Smooth muscle cell of the brain vasculature (primary cell): Measurements from ENCODE around the gene FBLN5.

ENCODE experiments used
- DNase-seq: peaks from one replicate; pipeline ENCODE4 v3.0.0-alpha.2; 2012; ENCODE audit warnings: low read depth, low spot score

FBLN5 gene

DNA sequence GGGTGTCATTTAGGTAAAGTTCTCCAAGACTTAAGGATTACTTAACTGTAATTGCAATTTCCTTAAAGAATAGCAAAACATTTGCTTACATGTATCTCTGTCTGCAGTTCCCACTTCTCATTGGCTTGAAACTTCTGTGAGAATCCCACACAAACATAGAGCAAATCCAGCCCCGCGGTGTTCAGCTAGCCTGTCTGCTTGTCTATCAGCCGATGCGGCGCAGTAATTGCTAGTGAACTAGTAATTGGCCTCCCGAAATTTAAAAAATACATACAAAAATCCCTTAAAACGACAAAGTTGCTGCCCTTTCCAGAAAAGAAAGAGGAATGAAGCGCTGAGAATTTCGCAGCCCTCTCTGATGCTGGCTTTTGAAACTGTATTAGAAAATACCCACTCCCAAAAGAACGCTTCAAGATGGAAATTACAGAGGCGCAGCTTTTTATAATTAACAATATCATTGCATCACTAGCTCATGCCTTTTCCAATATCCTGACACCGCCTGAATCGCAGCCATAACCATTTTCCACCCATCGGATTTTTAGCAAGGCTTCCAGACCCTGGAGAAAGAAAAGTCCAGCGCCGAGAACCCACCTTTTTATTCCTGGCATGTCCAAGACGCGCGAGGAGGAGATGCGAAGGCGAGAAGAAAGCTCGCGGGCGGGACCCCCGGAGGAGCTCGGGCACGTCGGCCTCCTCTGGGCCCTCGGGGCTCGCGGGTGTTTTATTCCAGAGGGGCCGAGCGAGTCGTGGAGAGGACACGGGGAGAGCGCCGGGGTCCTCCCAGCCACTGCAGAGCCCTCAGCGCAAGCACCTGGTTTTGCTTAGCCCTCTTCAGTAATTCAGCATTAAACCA is 646 bp downstream of the FBLN5 start:
- no peak for DNase-seq

DNA sequence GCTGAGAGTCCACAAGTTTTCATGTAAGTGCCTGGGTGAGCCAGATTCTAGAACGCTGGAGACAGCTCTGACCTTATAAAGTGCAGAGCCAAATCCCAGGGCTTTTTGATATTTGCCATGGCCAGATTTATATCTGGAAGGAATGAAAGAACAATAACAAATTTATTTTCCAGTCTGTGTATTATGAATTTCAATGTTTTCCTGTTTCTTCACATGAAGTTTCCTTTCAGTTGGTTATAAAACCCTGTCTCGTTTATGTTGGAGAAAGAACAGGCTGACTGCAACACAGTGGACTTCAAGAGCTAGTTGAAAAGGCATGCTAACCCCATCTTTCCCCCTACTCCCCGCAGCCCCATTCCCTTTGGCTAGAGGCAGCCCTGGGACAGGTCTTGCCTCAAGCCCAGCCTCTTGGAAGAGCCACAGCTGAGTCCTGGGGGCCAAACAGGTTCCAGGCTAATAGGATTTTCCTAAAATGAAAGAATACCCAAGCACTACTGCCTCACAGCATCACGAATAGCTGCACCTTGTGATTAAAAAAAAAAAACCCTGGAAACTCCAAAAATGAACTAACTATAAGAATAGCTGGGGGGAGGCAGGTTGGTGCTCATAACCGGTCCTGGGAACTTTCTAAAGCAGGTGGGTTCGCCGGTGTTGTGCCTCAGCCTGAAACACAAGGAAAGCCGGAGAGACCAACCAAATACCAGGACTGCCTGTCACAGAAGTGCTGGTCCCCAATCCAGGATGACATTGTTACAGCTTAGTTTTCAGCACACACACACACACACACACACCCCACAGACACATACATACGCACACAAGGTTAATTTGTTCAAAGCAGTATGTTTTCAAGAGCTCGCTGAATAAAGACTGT is 1.5 kb downstream of the FBLN5 start:
- DNase-seq: no peak

DNA sequence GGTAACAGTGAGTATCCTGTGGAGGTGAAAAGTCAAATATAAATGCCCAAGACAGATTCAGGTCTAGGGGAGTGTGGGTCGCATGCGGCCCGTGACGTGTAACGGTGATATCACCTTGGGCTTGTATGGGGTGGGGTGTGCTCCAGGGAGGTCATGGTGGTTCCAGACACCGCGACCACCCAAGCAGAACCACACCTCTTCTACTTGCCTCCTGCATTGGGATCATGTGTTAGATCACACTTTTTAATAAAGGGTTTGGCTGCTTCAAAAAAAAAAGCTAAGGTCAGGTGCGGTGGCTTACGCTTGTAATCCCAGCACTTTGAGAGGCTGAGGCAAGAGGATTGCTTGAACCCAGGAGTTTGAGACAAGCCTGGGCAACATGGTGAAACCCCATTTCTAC is 4.5 kb downstream of the FBLN5 start:
- no peak for DNase-seq

DNA sequence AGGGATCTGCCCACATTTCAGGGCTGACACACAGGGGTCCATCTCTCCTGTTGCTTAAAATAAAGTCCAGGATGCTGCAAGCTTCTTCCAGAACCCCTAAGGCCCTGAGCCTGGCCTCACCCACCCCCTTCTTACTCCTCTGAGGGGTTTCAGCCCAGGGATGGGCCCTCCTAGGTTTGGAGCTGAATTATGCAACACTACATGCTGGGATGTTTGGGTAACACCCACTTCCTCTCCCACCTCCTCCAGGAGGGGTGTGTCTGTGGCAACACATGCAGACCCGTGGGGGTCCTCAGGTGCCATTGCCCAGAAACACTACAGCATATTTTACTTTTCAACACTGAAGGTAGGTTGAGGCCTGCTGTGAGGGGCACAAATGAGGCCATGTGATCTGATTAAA is 5.4 kb downstream of the FBLN5 start:
- DNase-seq: no peak

DNA sequence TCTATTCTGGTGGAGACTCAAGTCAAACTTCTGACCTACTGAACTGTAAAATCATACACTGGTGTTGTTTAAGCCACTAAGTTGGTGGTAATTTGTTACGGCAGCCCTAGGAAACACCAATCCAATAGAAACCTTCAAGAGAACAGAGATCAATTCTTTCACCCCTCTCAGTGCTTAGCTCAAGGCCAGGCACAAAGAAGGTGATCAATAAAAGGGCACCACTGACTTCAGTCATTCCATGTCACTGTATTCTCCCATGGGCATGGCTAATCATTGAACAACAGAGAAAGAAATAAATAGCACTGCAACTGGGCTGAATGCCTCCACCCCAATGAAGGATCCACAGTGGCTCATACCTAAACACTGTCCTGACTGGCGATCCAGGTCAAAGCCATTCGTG is 7.3 kb downstream of the FBLN5 start:
- DNase-seq: no peak

DNA sequence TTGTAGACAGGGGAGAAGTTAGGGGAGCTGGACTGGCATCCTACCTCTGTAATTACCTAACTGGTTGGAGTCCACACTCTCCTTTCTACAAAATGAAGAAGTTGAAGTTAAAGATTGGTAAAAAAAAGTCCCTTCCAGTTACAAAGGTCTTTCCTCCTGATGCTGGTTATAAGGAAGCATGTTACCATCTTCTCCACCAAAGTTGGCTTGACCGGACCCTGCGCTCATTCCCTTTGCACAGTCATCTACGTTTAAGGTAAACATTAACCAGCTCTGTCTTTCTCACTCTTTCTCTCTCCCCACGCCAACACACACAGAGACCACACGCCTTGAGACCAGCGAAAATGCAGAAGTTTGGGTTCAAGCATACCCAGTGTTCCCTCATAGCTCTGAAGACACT is 11.9 kb downstream of the FBLN5 start:
- no peak for DNase-seq

DNA sequence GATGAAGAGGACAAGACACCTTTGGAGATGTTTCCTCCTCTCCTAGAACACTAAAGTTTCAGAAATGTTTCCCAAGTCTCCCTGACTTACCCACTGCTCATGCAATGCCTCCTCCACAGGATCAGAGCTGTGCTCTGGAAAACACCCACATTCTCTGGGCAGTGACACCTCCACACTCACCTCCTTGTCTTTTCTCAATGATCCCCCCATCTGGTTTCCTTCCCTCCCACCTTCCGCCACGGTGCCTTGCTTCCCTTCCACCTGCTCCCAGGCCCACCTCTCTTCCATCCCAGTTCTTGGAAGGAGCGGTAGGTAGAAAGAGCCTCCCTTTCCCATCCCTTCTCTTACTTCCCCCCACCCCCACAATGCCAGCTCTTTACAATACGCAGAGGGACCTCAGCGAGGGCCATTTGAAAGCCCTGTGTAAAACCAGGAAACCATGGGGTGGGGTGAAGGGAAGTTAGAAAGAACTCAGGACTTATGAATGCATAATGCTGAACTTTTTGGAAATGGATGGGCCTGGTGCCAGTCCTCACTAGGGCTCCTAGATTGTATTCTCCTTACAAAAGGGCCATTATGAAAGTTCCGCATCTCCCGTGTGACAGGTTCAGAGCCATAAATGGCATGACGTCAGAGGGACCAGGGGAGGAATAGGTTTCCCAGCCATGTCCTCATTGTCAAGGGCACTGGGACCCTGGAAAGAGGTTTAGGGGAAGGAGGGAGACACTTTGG is 12.8 kb downstream of the FBLN5 start:
- no peak for DNase-seq

DNA sequence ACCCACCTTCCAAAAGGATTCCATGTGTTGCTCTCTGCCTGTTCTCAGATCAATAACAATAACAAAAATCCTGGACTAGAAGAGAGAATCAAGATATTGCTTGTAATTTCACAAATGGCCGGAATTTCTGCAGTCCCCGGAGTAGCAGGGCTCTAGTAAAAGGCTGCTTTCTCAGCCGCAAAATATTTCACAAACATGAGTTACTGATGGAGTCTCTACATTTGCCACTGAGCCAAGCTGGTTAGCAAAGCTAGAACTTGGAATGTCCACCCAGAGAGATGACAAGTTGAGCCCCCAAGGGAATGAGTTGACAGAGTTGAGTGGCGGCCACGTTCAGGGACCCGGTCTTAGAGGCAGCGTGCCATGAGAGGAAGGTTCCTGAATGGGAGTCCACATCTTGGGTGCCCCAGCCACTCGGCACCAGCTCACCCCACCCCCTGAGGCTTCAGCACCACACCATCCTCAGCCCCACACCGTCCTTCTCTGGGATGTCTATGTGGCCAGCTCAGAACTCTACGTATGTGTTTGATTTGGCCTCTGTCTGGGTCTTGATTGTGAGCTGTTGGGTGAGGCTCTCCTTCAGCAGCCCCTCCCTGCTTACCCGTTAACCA is 15.9 kb downstream of the FBLN5 start:
- no peak for DNase-seq

DNA sequence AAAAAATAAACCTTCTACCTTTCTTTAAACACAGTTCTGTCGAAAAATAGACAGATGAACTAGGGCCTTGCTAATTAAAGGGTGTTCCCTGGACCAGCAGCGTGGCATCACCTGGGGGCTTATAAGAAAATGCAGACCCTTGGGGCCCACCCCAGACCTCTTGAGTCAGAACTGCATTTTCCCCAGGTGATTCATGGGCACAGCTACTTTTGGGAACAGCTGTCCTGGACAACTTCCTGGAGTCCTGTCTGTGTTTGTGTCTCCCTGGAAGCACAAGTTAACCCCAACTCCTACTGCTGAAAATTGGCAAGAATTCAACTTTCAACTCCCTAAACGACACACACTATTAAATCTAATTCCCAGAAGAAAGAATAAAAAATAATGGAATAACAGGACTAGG is 17.8 kb downstream of the FBLN5 start:
- DNase-seq: no peak

DNA sequence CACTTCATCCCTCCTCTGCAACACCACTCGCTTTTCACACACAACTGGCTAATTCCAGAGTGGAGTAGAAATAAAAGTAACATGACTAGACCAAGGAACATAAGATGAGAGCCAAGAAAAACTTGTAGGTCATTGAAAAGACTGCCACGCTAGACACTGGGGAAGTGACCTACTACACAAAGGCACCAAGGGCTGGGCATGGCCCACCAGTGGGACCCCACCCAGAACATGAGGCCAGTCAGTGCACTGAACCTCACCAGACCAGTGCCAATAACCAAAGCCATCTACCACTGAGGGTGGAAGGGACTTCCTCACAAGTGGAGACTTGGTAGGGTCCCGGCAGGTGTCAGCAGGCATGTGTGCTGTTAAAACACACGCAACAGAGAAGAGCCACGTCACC is 19.7 kb downstream of the FBLN5 start:
- DNase-seq: no peak

DNA sequence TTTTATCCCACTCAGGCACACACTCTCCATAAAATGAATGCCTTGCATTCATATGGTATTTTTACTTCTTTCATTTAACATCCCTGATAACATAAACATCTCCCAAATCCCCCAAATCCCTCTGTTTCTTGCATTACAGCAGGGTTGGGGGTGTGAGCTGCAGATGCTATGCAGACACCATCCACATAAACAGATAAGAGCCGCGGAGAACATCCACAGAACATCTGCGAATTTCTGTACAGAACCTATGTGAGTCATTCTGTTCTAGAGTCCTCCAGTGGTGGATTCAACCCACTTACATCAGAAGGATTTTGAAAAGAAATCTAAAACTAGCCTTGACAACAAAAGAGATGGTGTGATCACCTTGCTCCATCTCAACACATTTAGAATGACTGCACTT is 20.3 kb downstream of the FBLN5 start:
- no peak for DNase-seq

DNA sequence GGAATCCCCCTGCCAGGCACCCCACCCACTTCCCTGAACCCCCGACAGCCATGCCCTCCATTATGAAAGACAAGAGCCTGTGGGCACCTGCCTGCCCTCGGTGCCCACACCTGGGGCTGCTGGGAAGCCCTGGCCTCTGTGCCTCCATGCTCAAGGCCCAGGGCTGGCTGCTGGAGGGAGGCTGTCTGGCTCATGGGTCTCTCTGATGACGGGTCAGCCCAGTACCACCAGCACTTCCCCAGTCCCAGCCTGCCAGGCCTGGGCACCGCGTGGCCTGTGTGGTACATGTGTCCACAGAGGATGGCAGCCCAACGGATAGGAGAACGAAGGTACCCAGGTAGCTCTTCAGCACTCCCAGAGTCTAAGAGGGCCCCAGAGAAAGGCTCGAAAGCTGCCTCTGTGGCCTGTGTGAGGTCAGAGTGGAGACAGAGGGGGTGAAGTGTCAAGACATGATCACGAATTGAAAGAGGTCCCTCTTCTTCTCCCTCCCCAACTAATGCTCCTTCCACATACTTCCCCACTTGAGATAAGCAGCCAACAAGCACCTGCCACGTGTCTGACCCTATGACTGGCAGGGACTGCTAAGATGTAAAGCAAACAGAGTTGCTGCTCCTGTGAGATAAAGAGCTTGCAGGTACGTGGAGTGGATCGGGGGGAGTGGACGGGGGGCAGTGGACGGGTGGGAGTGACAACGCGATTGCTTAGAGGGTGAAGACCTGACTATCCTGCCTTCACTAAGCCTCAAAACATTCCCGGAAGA is 21.2 kb downstream of the FBLN5 start:
- DNase-seq: no peak

DNA sequence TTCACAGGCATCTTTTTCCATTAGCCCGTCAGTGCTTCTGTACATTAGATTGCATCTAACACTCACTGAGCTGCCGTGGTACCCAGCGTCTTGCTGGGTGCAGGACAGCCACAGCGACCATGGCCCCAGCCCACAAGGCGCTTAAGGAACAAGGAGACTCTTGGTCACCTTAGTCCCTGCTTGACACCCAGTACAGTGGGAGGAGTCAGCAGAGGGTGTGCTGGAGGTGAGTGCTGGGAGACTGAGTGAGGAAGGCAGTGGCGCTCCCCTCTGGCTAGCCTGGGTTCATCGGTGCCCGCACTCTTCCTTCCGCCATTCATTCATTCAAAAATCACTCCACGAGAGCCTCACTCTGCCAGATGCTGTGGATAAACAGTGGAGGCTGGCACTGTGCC is 21.8 kb downstream of the FBLN5 start:
- no peak for DNase-seq

DNA sequence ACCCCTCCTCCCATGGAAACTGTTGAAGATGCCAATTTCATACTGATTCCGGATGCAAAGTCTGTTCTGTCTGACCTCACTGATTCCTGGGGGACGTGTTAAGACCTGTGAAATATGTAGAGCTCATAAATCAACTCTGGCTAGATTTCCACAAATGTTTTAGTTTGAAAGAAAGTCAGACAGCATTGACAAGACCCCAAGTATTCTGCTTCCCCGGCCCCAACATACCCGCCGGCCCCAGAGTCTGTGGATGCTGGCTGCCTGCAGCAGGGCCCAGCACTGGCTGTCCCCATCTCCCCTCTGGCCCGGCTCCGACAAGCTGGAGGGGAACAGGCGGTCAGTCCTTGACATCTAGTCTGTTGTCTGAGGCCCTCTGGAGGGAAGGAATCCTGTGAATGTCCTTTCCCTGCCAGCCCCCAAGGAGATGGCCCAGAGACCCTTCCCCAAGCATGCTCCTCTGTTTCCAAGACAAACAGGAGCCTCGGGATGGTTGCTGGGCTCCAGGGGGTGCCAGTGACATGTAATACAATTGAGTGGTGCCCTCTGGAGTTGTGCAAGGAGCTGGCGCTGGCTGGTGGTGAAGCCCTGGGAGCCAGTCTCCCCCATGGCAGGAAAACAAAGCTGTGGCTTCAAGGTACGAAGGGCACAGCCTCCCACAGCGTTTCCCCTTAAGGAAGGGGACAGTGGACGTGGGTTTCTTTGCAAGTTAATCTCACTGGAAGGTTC is 22.3 kb downstream of the FBLN5 start:
- no peak for DNase-seq

DNA sequence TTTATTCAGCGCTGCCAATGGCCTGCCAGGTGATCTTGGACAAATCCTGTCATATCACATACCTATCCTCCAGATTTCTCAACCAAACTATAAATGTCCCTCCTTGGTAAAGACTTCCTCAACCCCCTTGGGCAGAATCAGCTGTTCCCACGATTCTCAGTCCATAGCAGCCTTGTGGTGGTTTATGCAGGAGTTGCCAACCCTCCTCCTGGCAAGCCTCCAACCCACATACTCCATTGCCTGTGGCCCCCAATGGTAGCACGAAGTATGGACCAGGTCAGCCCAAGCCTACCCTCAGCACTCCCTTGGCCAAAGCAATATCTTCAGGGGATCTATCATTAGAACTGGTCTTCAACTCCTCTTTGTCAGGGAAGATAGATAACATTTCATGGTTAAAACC is 27.0 kb downstream of the FBLN5 start:
- DNase-seq: no peak

DNA sequence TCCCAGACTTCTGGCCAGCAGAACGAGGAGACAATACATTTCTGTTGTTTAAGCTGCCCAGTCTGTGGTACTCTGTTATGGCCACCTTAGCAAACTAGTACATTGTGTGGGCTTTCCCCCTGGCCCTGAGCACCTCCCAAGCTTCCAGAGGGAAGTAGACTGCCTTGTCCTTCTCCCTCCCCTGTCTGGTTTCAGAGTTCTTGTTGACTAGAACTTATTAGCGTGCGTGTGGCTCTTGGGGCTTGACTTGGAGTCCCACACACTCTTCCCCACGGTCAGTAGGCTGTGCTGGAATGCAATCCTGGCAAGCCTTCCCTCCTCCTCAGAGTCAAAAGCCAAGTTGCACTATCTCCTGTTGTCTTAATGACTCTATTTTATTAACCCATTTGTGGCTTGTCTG is 27.7 kb downstream of the FBLN5 start:
- no peak for DNase-seq

DNA sequence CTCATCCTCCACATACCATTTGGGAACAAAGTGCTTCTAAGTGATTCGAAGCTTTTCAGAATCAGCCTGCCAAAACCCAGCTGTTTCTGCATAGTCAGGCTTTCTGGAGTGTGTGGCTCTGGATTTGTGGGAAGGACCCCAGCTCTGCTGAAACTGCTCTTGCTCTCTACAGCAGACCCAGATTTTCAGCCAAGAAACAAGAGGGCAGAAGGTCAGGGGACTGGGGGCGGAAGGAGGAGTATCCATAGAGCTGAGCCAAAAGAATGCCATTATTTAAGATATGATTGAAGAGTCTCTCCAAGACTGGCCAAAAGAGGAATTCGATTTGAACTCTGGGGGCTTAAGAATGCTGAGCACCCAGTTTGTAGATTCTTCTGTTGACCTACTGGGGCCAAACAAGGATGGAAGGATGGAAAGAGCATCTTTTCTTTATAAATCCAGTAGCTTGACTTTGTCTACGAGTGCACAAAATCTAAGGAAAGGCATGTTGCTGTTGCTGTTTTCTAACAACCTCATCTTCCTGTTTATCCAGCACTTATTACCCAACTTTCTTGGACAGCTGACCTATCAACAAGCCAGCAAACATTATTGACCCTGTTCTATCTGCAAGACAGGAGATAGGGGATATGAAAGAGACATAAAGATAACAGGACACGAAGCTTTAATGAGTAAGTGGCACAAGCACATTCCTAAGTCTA is 29.2 kb downstream of the FBLN5 start:
- no peak for DNase-seq

DNA sequence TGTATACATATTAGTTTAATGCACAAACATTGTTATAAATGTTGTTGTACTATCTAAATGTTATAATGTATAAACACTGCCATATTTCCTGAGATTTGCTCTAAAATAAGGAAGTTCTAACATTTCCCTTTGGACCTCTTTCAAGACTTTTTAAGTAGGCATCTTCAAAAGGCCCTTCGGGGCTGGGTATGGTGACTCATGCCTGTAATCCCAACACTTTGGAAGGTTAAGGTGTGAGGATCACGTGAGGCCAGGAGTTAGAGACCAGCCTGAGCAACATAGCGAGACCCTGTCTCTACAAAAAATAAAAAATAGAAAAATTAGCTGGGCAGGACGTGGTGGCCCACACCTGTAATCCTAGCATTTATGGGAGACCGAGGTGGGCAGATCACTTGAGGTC is 35.5 kb downstream of the FBLN5 start:
- DNase-seq: no peak

DNA sequence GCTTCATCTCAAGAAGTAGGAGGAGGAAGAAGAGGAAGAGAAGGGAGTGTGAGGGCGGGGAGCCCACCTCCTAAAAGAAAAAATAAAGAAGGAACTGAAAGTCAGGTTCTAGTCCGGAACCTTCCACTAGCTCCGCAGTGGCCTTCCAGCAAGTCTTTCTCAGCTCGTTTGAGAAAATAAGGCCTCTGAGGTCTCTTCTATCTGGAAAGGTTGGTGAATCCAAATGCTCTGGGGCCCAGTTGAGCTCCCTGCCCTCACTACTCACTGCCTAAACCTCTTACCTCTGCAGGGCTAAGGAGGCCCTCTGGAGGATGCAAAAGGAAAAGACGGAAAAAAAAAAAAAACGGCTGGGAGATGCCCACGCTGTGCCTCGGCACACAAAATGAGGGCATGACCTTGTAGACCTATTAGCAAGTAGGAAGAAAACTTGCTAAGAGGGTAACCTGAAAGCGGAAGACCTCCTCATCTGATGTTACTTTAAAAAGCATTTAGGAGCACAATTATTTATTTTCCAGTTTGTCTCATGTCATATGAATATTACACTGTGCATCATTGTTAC is 35.9 kb downstream of the FBLN5 start:
- DNase-seq: no peak

DNA sequence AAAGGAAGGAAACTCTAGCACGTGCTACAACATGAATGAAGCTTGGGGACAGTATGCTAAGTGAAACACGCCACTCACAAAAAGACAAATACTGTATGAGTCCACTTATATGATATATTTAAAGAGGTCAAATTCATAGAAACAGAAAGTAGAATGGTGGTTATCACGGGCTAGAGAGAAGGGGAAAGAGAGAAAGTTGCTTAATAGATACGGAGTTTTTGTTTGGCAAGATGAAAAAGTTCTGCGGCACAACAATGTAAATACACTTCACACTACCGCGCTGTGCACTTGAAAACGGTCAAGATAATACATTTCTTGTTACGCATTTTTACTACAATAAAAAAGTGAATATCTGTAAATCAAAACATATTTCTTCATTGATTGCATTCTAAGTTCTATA is 37.3 kb downstream of the FBLN5 start:
- DNase-seq: no peak
